Ramos (cell line): ENCODE measurements around the gene VSNL1.

Source experiments
- in situ Hi-C: fragments of 300-500 bp; cut with MboI; formaldehyde crosslinking; loops from one replicate; pipeline ENCODE4 v1.14.3; 2022; ENCODE audit warnings: low sequenced_read_pairs; ENCODE audit not compliant: unreplicated experiment

The VSNL1 gene

DNA sequence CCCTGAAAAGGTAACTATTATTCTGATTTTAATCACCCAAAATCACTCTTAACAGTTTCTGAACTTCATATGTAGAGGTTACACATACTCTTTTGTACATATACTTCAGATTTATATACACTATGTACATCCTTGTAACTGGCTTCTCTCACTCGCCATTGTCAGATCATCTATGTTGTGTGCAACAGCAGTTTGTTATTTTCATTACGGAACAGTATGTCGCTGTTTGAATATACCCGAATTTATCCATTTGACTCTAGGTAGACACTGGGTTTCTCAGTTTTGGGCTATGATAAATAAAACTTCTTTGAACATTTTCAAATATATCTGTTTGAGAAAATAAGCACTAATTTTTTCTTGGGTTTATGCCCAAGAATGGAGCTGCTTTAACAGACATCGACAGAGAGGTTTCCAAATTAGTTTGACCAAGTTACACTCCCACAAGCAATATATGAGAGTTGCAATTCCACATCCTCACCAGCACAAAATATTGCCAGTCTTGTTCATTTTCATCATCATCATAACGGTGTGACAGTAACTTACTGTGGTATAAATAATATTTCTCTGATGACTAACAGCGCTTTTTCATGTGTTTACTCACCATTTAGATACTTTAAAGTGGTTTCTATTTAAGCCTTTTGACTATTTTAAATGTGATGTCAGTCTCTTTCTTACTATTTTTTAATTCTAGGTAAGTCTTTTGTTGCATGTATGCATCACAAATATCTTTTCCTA, 132.3 kb downstream of the VSNL1 start:
- in situ Hi-C loops, result no loop called here

- in situ Hi-C loops, result no loop called here
Observed at GRCh38 chr2:17674817-17675216, 134.3 kb downstream of the VSNL1 start.

DNA sequence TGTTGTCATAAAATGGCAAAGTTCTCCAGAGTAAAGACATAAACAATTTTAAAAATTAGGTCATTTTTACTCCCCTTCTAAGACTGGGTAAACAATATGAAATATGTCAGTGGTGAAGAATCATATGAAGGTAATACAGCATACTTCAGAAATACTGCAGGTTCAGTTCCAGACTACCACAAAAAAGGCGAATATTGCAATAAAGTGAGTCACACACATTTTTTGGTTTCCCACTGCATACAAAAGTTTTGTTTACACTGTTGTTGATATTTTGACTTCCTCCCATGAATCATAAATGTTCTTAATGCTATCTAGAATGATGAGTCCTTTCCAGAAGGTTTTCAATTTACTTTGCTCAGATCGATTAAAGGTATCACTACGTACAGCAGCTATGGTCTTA, 139.6 kb downstream of the VSNL1 start:
- in situ Hi-C loops, result no loop called here

DNA sequence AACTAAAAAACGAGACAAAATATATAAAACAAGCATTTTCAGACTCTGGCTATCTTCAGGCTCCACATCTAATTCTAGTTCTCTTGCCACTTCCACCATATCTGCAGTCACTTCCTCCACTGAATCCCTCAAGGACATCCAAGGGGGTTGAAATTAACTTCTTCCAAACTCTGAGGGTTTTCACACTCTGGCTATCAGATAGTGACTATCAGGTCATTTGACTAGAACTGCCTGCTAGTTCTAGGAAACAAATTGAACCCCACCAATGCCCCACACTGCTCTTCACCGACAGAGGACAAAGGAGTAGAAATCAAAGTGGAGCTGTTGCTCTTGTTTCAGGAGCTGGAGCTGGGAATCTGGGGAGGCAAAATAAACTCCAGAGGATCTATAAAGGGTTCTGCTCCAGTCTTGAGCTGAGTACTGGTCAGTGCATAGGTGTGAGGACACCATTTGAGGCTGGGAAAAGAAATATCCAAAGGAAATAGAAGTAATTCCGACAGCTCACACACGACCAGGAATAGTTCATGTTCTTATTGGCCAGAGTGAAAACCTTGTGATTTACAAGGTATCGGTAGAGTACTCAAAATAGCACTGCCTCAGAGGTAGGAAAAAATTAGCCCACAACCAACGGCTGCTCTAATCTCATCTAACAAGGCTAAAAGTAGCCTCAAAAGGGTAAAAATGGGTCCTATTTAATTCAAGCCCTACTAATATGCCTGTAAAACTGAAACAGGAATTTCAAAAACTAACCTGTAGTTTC, 141.8 kb downstream of the VSNL1 start:
- in situ Hi-C loops, result no loop called here

GRCh38 chr2:17683981-17684380, 143.5 kb downstream of the VSNL1 start:
- in situ Hi-C loops, result no loop called here

GRCh38 chr2:17688600-17688999, 148.1 kb downstream of the VSNL1 start:
- in situ Hi-C loops, result no loop called here

- in situ Hi-C loops, result no loop called here
Observed at GRCh38 chr2:17689010-17689409, 148.5 kb downstream of the VSNL1 start.

GRCh38 chr2:17690776-17691175, 150.3 kb downstream of the VSNL1 start:
- in situ Hi-C loops, result no loop called here
